Endothelial cell of umbilical vein (primary cell): Measurements from ENCODE around the gene ASAP2. TPM values are rescaled to one million over a fixed set of nuclear protein-coding genes. Genes with fewer than 3 reads are reported as not detected.

Experiments used
- BruUV-seq: library from RNA; stranded (reverse); fragments of 400-500 nt; replicated peaks from 2 replicates; lab custom pipeline; 2021; lab: Mats Ljungman, UMichigan
- CTCF ChIA-PET: fragments of 300-600, 350-600 bp; sonication (Branson Sonifier 250); formaldehyde crosslinking; loops from one replicate; lab custom pipeline; 2021; ENCODE audit warnings: antibody characterized with exemption, inconsistent platforms; lab: Charles Lee
- POLR2A ChIA-PET: fragments of 300-600, 350-600 bp; sonication (Branson Sonifier 250); formaldehyde crosslinking; loops from one replicate; lab custom pipeline; 2021; ENCODE audit warnings: antibody characterized with exemption, inconsistent platforms; lab: Charles Lee
- DNase-seq: peaks from one replicate; pipeline ENCODE4 v3.0.0-alpha.2; 2011; ENCODE audit warnings: low read depth, low spot score
- FAIRE-seq: peaks from 2 replicates; lab custom pipeline; 2011; peaks lifted over from hg19 to GRCh38; lab: Jason Lieb, UNC
- H2AFZ ChIP-seq: 2 replicates; pipeline ENCODE4 v1.6.0; 2012; ENCODE audit warnings: low read depth, low read length, control low read depth, inconsistent platforms
- H3K27ac ChIP-seq: 2 replicates; pipeline ENCODE4 v1.5.1; 2011; ENCODE audit warnings: low read depth, mild to moderate bottlenecking, control low read depth, low read length, moderate library complexity; ENCODE audit not compliant: insufficient read depth
- H3K27me3 ChIP-seq, 2 experiments: 2 replicates each; pipeline versions ENCODE4 v1.6.0 to v1.6.1; 2011; ENCODE audit warnings: low read length in 2 of 2, mixed read lengths in 1 of 2; ENCODE audit not compliant: control insufficient read depth in 2 of 2, insufficient read depth in 2 of 2
- H3K36me3 ChIP-seq, 2 experiments: 2 replicates in 1 of 2; 3 replicates in 1 of 2; pipeline ENCODE4 v1.5.1; 2011; ENCODE audit warnings: low read length in 2 of 2, mild to moderate bottlenecking in 1 of 2, moderate library complexity in 1 of 2; ENCODE audit not compliant: control insufficient read depth in 2 of 2, insufficient read depth in 2 of 2; ENCODE audit errors: extremely low read depth in 1 of 2
- H3K4me1 ChIP-seq: 3 replicates; pipeline ENCODE4 v1.5.1; 2011; ENCODE audit warnings: mild to moderate bottlenecking, low read length; ENCODE audit not compliant: control insufficient read depth, insufficient read depth; ENCODE audit errors: extremely low read depth
- H3K4me2 ChIP-seq: 2 replicates; pipeline ENCODE4 v1.6.1; 2011; ENCODE audit warnings: low read length, control low read depth, mixed read lengths; ENCODE audit not compliant: insufficient read depth
- H3K4me3 ChIP-seq, 3 experiments: fragments of 200-600 bp in 1 of 3; sonication (generic), shearing (Covaris generic) in 1 of 3; replicated peaks in 1 of 3; 2 replicates each; pipeline ENCODE4 v1.5.1; 2011 to 2016; ENCODE audit warnings: control low read depth in 3 of 3, low read length in 3 of 3, mild to moderate bottlenecking in 2 of 3, inconsistent platforms in 1 of 3, low read depth in 1 of 3, moderate library complexity in 1 of 3; ENCODE audit not compliant: insufficient read depth in 1 of 3
- H3K79me2 ChIP-seq: 2 replicates; pipeline ENCODE4 v1.6.0; 2012; ENCODE audit warnings: low read length, inconsistent platforms; ENCODE audit not compliant: control insufficient read depth, insufficient read depth
- H3K9ac ChIP-seq: replicated peaks from 2 replicates; pipeline ENCODE3; 2011; ENCODE audit warnings: low read length, control low read depth; ENCODE audit not compliant: insufficient read depth; ENCODE audit errors: extremely low read depth
- H3K9me1 ChIP-seq: replicated peaks from 3 replicates; pipeline ENCODE4 v1.6.0; 2011; ENCODE audit warnings: mild to moderate bottlenecking, low read length; ENCODE audit not compliant: control insufficient read depth, insufficient read depth; ENCODE audit errors: extremely low read depth
- H3K9me3 ChIP-seq: replicated peaks from 2 replicates; pipeline ENCODE4 v1.5.1; 2012; ENCODE audit warnings: low read length, inconsistent platforms; ENCODE audit not compliant: control insufficient read depth, insufficient read depth
- H4K20me1 ChIP-seq: replicated peaks from 2 replicates; pipeline ENCODE3; 2011; ENCODE audit warnings: mild to moderate bottlenecking, low read length; ENCODE audit not compliant: control insufficient read depth, insufficient read depth; ENCODE audit errors: extremely low read depth
- EZH2 ChIP-seq: IDR thresholded peaks from 2 replicates; pipeline ENCODE4 v1.6.1; 2012; ENCODE audit warnings: borderline replicate concordance, low read depth, mild to moderate bottlenecking, moderate library complexity, low read length, inconsistent platforms; ENCODE audit not compliant: severe bottlenecking
- FOS ChIP-seq: IDR thresholded peaks from 2 replicates; pipeline ENCODE4 v1.6.1; 2011; ENCODE audit warnings: mild to moderate bottlenecking, low read length, moderate library complexity, borderline replicate concordance; ENCODE audit not compliant: insufficient read depth
- GATA2 ChIP-seq: IDR thresholded peaks from 2 replicates; pipeline ENCODE4 v1.7.0; 2011; ENCODE audit warnings: low read depth, mild to moderate bottlenecking, moderate library complexity, mixed read lengths, low read length; ENCODE audit not compliant: insufficient read length, insufficient read depth
- JUN ChIP-seq: IDR thresholded peaks from 2 replicates; pipeline ENCODE4 v1.6.1; 2011; ENCODE audit warnings: borderline replicate concordance, low read depth; ENCODE audit not compliant: insufficient read length, insufficient read depth
- MYC ChIP-seq: IDR thresholded peaks from one replicate; pipeline ENCODE4 v1.6.1; 2011; ENCODE audit warnings: mild to moderate bottlenecking, low read depth, low read length
- POLR2A ChIP-seq: IDR thresholded peaks from 2 replicates; pipeline ENCODE4 v1.6.1; 2012; ENCODE audit warnings: low read depth, mild to moderate bottlenecking, control low read depth, low read length
- POLR2AphosphoS5 ChIP-seq: IDR thresholded peaks from 2 replicates; pipeline ENCODE4 v1.6.1; 2012; ENCODE audit warnings: low read depth, mild to moderate bottlenecking, control low read depth, low read length, moderate library complexity; ENCODE audit not compliant: insufficient read depth
- dilution Hi-C: fragments of 300-500 bp; cut with MboI; formaldehyde crosslinking; loops from one replicate; pipeline ENCODE4 v1.15.0; 2019; ENCODE audit warnings: low sequenced_read_pairs; ENCODE audit not compliant: extremely low pct_ligation_motif_present
- intact Hi-C: fragments of 100-400 bp; cut with micrococcal nuclease; formaldehyde crosslinking; loops from one replicate; pipeline ENCODE4 v1.10.0; 2022
- polyA plus RNA-seq, 4 experiments: library from polyadenylated mRNA; depleted of rRNA in 3 of 4; stranded (reverse) in 3 of 4; unstranded in 1 of 4; fragments of >200 nt; gene quantifications; 2 replicates each; pipeline versions ENCODE4 v1.2.1 to v1.2.3, GENCODE V29; 2011 to 2012; ENCODE audit warnings: missing spikeins in 1 of 4
- total RNA-seq: library from RNA; stranded (reverse); gene quantifications from 2 replicates; pipeline ENCODE4 v1.2.3, GENCODE V29; 2021
- TF ChIP-seq, protein P1 (sequence below): IDR thresholded peaks from 2 replicates; pipeline ENCODE4 v1.6.1; 2011; ENCODE audit not compliant: insufficient read depth, insufficient read length
- TF ChIP-seq, protein P2 (sequence below), 2 donors: IDR thresholded peaks; 1 replicate in 1 of 2; 2 replicates in 1 of 2; pipeline ENCODE4 v1.5.1; 2011; ENCODE audit warnings: low read length in 2 of 2, mild to moderate bottlenecking in 2 of 2, moderate library complexity in 2 of 2, control low read depth in 1 of 2, inconsistent platforms in 1 of 2, low read depth in 1 of 2; ENCODE audit not compliant: insufficient read depth in 1 of 2; ENCODE audit errors: extremely low read depth in 1 of 2

The ASAP2 gene
- total and polyA plus RNA-seq, 2 donors (not counting 3 experiments of a cell fraction or from before 2014, with no cell fraction given), result 31.1 to 79.2 TPM

DNA sequence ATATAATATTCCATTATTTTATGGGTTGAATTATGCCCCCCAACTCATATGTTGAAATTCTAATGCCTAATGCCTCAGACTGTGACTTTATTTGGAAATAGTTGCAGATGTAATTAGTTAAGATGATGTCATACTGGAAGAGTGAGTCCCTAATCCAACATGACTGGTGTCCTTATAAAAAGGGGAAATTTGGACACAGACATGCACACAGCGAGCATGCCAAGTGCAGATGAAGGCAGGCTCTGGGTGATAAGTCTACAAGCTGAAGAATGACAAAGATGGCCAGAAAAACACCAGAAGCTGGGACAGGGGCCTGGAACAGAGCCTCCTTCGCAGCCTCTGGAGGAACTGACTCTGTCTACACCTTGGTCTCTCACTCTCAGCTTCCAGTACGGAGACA lies 10.0 kb upstream of the ASAP2 start:
- Histone ChIP-seq H3K79me2 (no peaks in the 10 kb centered on the region), H3K9me1 (no peaks in the 10 kb centered on the region), H3K4me1 (peaks cover 14% of the 10 kb centered on the region), H4K20me1 (no peaks in the 10 kb centered on the region), H3K9me3 (no peaks in the 10 kb centered on the region), H3K4me3 (no peak overlapping the region), H3K4me2 (no peak overlapping the region), H3K27ac (no peak overlapping the region), H2AFZ (no peak overlapping the region), H3K36me3 (no peaks in the 10 kb centered on the region), H3K27me3 (no peaks in the 10 kb centered on the region), H3K9ac (no peak overlapping the region)
- dilution Hi-C loops, result no loop called here
- CTCF ChIA-PET, result no interaction called here
- TF ChIP-seq POLR2A (no peak), JUN (no peak), MYC (no peak), POLR2AphosphoS5 (no peak), FOS (no peak), EZH2 (no peak), GATA2 (no peak)
- TF ChIP-seq, protein P1, sequence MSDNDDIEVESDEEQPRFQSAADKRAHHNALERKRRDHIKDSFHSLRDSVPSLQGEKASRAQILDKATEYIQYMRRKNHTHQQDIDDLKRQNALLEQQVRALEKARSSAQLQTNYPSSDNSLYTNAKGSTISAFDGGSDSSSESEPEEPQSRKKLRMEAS, result no peak
- TF ChIP-seq, protein P2, sequence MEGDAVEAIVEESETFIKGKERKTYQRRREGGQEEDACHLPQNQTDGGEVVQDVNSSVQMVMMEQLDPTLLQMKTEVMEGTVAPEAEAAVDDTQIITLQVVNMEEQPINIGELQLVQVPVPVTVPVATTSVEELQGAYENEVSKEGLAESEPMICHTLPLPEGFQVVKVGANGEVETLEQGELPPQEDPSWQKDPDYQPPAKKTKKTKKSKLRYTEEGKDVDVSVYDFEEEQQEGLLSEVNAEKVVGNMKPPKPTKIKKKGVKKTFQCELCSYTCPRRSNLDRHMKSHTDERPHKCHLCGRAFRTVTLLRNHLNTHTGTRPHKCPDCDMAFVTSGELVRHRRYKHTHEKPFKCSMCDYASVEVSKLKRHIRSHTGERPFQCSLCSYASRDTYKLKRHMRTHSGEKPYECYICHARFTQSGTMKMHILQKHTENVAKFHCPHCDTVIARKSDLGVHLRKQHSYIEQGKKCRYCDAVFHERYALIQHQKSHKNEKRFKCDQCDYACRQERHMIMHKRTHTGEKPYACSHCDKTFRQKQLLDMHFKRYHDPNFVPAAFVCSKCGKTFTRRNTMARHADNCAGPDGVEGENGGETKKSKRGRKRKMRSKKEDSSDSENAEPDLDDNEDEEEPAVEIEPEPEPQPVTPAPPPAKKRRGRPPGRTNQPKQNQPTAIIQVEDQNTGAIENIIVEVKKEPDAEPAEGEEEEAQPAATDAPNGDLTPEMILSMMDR (IDR thresholded peaks at IDR 0.05; ENCODE audit: extremely low read depth in 1 of 2, insufficient read depth in 1 of 2, low read depth in 1 of 2, low read length in 2 of 2), result no peak
- BruUV-seq, result no TSS peak
- POLR2A ChIA-PET, result no interaction called here
- FAIRE-seq (no peak), DNase-seq (no peak)
- intact Hi-C loops, result no loop called here
